ENCODE results near the gene MAST4. TPM values are rescaled to one million over a fixed set of nuclear protein-coding genes. Genes with fewer than 3 reads are reported as not detected.

Gene MAST4
- total RNA-seq, 2 experiments from 2014 or later, result 1.3 to 21.9 TPM

DNA sequence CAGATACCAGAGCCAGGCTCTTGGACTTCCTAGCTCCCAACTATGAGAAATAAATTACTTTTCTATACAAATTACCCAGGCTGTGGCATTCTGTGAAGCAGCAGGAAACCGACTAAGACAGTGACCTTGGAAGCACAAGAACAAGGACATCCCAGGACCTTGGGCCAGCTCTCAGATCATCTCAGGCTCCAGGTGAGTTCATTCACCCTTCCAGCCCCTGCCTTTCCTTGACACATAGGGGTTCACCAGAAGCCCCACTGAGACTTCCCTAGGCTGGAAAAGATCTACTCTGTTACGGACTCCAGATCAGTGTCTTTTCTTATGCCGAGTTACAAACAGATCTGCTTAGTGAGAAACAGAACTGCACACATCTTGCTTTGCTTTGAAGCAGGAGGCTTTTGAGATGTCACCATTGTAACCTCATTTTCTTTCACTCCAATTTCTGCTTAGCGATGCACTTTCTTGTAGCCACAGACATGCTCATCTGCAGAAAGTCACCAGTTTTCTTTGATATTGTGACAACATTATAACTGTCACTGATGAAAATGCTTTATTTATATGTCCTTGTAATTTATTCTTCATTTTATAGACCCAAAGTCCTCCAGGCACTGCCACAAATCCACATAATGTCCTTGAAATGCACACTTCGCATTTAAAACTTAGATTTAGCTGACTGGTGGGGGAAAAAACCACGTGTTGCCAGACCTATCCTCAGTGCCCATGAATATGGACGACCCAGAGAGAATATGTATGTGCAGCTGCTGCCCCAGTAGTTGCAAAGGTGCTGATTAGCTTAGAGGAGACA lies 592.3 kb downstream of the MAST4 start:
- TF ChIP-seq, protein P1, sequence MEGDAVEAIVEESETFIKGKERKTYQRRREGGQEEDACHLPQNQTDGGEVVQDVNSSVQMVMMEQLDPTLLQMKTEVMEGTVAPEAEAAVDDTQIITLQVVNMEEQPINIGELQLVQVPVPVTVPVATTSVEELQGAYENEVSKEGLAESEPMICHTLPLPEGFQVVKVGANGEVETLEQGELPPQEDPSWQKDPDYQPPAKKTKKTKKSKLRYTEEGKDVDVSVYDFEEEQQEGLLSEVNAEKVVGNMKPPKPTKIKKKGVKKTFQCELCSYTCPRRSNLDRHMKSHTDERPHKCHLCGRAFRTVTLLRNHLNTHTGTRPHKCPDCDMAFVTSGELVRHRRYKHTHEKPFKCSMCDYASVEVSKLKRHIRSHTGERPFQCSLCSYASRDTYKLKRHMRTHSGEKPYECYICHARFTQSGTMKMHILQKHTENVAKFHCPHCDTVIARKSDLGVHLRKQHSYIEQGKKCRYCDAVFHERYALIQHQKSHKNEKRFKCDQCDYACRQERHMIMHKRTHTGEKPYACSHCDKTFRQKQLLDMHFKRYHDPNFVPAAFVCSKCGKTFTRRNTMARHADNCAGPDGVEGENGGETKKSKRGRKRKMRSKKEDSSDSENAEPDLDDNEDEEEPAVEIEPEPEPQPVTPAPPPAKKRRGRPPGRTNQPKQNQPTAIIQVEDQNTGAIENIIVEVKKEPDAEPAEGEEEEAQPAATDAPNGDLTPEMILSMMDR (conservative IDR thresholded peaks at IDR 0.05; ENCODE audit: low read length), result no peak
- TF ChIP-seq EZH2phosphoT487 (IDR thresholded peaks at IDR 0.05; ENCODE audit: borderline replicate concordance, low read depth, low read length), result no peak
- Histone ChIP-seq H3K4me3 (ENCODE audit: low read depth, low read length, poor library complexity, severe bottlenecking) (peak overlapping the region; percentile 35), H3K27ac (ENCODE audit: low read depth, low read length, poor library complexity, severe bottlenecking) (peak overlapping the region; percentile 51), H3K9me3 (ENCODE audit: low read length) (peaks cover 5% of the 10 kb centered on the region; the same call in 1 of the 2 replicates), H3K36me3 (ENCODE audit: insufficient read depth, low read length) (peaks cover 61% of the 10 kb centered on the region), H3K79me2 (ENCODE audit: insufficient read depth, low read depth, low read length) (peaks cover 75% of the 10 kb centered on the region; the same call in 1 of the 2 replicates), H3K9me2 (ENCODE audit: insufficient read depth, low read length) (no peaks in the 10 kb centered on the region), H4K20me1 (ENCODE audit: insufficient read depth, low read length) (no peaks in the 10 kb centered on the region), H3K4me1 (ENCODE audit: insufficient read depth, low read length, poor library complexity, severe bottlenecking) (peaks cover 65% of the 10 kb centered on the region), H2AFZ (ENCODE audit: low read length) (peak overlapping the region; percentile 75), H3K4me2 (ENCODE audit: low read length) (peak overlapping the region; percentile 67)
- BruUV-seq (replicated peaks), result no TSS peak
- no peak for DNase-seq (ENCODE audit: low spot score)
- ChIA-PET CTCF (ENCODE audit: unreplicated experiment) (no interaction called here), POLR2A (interaction anchor here (0.7 to 1.5 kb wide), 8 partner anchors 8 to 27 kb away, joined by 3 to 10 read pairs (median 4); partner anchors contain the start of gene CD180)
- intact Hi-C loops (cut with micrococcal nuclease; ENCODE audit: unreplicated experiment), result no loop called here

DNA sequence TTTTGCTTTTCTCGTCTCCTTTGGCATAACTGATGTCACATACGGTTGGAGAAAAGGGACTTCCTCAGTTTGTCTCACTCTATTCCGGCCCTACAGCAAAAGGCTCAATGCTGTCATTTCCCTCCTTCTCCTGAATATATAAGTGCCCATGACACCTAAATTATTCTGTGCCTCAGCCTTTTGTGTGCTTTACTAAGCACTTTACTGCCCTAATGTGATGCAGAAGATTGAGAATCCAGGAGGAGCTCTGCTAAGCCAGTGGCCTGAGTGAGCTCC lies 592.8 kb downstream of the MAST4 start:
- intact Hi-C loops (cut with micrococcal nuclease; ENCODE audit: unreplicated experiment), result no loop called here
- peak overlapping the region; percentile 67 for H3K4me2 ChIP-seq (ENCODE audit: low read length)
- peak overlapping the region; percentile 35 for H3K4me3 ChIP-seq (ENCODE audit: low read depth, low read length, poor library complexity, severe bottlenecking)
- H3K9me3 ChIP-seq (ENCODE audit: low read length), result peaks cover 5% of the 10 kb centered on the region; the same call in 1 of the 2 replicates
- H4K20me1 ChIP-seq (ENCODE audit: insufficient read depth, low read length), result no peaks in the 10 kb centered on the region
- peaks cover 70% of the 10 kb centered on the region for H3K4me1 ChIP-seq (ENCODE audit: insufficient read depth, low read length, poor library complexity, severe bottlenecking)
- POLR2A ChIA-PET, result interaction anchor here (0.6 to 1.5 kb wide), 7 partner anchors 8 to 518 kb away, joined by 3 to 10 read pairs (median 4); no protein-coding TSS in a partner anchor
- H3K79me2 ChIP-seq (ENCODE audit: insufficient read depth, low read depth, low read length), result peaks cover 81% of the 10 kb centered on the region; the same call in 1 of the 2 replicates
- BruUV-seq (replicated peaks), result no TSS peak
- DNase-seq (ENCODE audit: low spot score), result no peak
- TF ChIP-seq, protein P1 (conservative IDR thresholded peaks at IDR 0.05; ENCODE audit: low read length), result no peak
- no peak for TF ChIP-seq EZH2phosphoT487 (IDR thresholded peaks at IDR 0.05; ENCODE audit: borderline replicate concordance, low read depth, low read length)
- H2AFZ ChIP-seq (ENCODE audit: low read length), result peak overlapping the region; percentile 75
- H3K36me3 ChIP-seq (ENCODE audit: insufficient read depth, low read length), result peaks cover 56% of the 10 kb centered on the region
- H3K9me2 ChIP-seq (ENCODE audit: insufficient read depth, low read length), result no peaks in the 10 kb centered on the region
- CTCF ChIA-PET (ENCODE audit: unreplicated experiment), result no interaction called here
- peak overlapping the region; percentile 51 for H3K27ac ChIP-seq (ENCODE audit: low read depth, low read length, poor library complexity, severe bottlenecking)

DNA sequence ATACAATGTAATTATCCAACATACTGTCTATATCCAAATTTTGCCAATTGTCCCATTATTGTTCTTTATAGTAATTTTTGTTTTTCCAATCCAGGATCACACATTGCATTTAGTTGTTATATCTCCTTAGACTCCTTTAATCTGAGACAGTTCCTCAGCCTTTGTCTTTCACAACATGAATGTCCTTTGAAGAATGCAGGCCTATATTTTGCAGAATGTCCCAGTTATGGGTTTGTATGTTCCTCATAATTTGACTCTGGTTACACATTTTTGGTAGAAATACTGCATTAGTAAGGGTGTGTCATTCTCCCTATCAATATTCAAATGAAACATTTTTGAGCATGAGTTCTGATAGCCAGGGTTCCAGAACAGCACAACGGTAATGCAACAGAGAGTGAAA lies 593.7 kb downstream of the MAST4 start:
- no peak for TF ChIP-seq EZH2phosphoT487 (IDR thresholded peaks at IDR 0.05; ENCODE audit: borderline replicate concordance, low read depth, low read length)
- TF ChIP-seq, protein P1 (conservative IDR thresholded peaks at IDR 0.05; ENCODE audit: low read length), result no peak
- DNase-seq (ENCODE audit: low spot score), result no peak
- Histone ChIP-seq H3K36me3 (ENCODE audit: insufficient read depth, low read length) (peaks cover 48% of the 10 kb centered on the region), H3K27ac (ENCODE audit: low read depth, low read length, poor library complexity, severe bottlenecking) (no peak overlapping the region), H3K4me2 (ENCODE audit: low read length) (peak overlapping the region; percentile 67), H3K9me3 (ENCODE audit: low read length) (peaks cover 5% of the 10 kb centered on the region; the same call in 1 of the 2 replicates), H3K9me2 (ENCODE audit: insufficient read depth, low read length) (no peaks in the 10 kb centered on the region), H2AFZ (ENCODE audit: low read length) (no peak overlapping the region), H3K4me1 (ENCODE audit: insufficient read depth, low read length, poor library complexity, severe bottlenecking) (peaks cover 79% of the 10 kb centered on the region), H4K20me1 (ENCODE audit: insufficient read depth, low read length) (no peaks in the 10 kb centered on the region), H3K79me2 (ENCODE audit: insufficient read depth, low read depth, low read length) (peaks cover 90% of the 10 kb centered on the region; the same call in 1 of the 2 replicates), H3K4me3 (ENCODE audit: low read depth, low read length, poor library complexity, severe bottlenecking) (peak overlapping the region; percentile 35)
- ChIA-PET POLR2A (interaction anchor here (1.2 to 2.4 kb wide), 4 partner anchors 13 to 18 kb away, joined by 3 to 17 read pairs (median 8); no protein-coding TSS in a partner anchor), CTCF (ENCODE audit: unreplicated experiment) (no interaction called here)
- intact Hi-C loops (cut with micrococcal nuclease; ENCODE audit: unreplicated experiment), result loop anchor here (10.0 kb wide), 1 partner anchor 485 kb away; no protein-coding TSS in a partner anchor
- BruUV-seq (replicated peaks), result no TSS peak
